Vagina (tissue), 2 donors: ENCODE data around the gene MFN1. TPM values are rescaled to one million over a fixed set of nuclear protein-coding genes. Genes with fewer than 3 reads are reported as not detected.

Experiments
- DNase-seq, 2 donors: peaks; one replicate each; pipeline ENCODE4 v3.0.0-alpha.2; 2017; ENCODE audit errors: extremely low spot score in 2 of 2
- H3K27ac ChIP-seq: fragments of 200-600 bp; sonication (generic); one replicate; pipeline ENCODE4 v1.5.1; 2019
- H3K27me3 ChIP-seq: fragments of 200-600 bp; sonication (generic); one replicate; pipeline ENCODE4 v1.5.1; 2019
- H3K36me3 ChIP-seq, 2 donors: fragments of 200-600 bp; sonication (generic); one replicate each; pipeline ENCODE4 v1.5.1; 2017 to 2019
- H3K4me1 ChIP-seq: fragments of 200-600 bp; sonication (generic); one replicate; pipeline ENCODE4 v1.5.1; 2019
- H3K4me3 ChIP-seq, 2 donors: fragments of 200-600 bp; sonication (generic); 1 replicate in 1 of 2; 2 replicates in 1 of 2; pipeline ENCODE4 v1.5.1; 2016 to 2019
- H3K9me3 ChIP-seq: fragments of 200-600 bp; sonication (generic); one replicate; pipeline ENCODE4 v1.5.1; 2019
- POLR2A ChIP-seq, 2 donors: fragments of 450-650 bp; IDR thresholded peaks; one replicate each; pipeline ENCODE4 v1.6.1; 2017; ENCODE audit warnings: antibody characterized with exemption in 2 of 2, mild to moderate bottlenecking in 2 of 2, moderate library complexity in 2 of 2
- POLR2AphosphoS5 ChIP-seq, 2 donors: sonication (generic); formaldehyde crosslinking; IDR thresholded peaks; one replicate each; pipeline ENCODE4 v1.9.0; 2017; ENCODE audit warnings: antibody characterized with exemption in 2 of 2, mild to moderate bottlenecking in 2 of 2, low read depth in 1 of 2; ENCODE audit not compliant: insufficient read depth in 1 of 2
- intact Hi-C: fragments of 100-400 bp; cut with DNase I; formaldehyde crosslinking; loops from one replicate; pipeline ENCODE4 v1.15.1; 2023
- total RNA-seq: library from RNA; depleted of rRNA; stranded (reverse); fragments of >200 nt; gene quantifications from one replicate; pipeline ENCODE4 v1.2.3, GENCODE V29; 2016
- TF ChIP-seq, protein P1 (sequence below), 3 experiments: fragments of 450-650 bp in 2 of 3; fragments of 200-600 bp in 1 of 3; sonication (generic) in 1 of 3; IDR thresholded peaks; one replicate each; pipeline ENCODE4 v1.5.1; 2017 to 2019; ENCODE audit warnings: antibody characterized with exemption in 3 of 3, mild to moderate bottlenecking in 2 of 3, moderate library complexity in 2 of 3

Gene MFN1
- total RNA-seq, 1 donor from 2014 or later, result 33.1 TPM

DNA sequence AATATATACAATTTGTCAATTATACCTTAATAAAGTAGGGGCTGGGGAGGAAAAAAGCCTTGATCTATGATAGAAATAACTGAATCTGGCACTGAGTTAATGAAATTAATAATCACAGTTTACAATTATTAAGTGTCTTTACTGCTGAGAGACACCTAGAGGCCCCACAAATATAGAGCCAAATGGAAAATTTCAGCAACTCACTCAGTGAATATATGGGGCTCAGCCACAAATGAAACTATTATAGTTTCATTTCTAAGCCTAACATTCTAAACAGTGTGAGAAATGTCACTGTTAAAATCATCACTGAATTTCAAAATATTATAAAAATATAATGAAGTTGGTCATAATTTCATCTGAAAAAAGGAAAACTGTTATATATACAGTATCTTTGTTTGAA, 63.5 kb downstream of the MFN1 start:
- Histone ChIP-seq H3K27ac (no peak overlapping the region), H3K4me3 (no peak overlapping the region), H3K36me3 (peaks cover 0 to 9% of the 10 kb centered on the region in 2 donors), H3K4me1 (no peaks in the 10 kb centered on the region), H3K9me3 (no peaks in the 10 kb centered on the region), H3K27me3 (no peaks in the 10 kb centered on the region)
- intact Hi-C loops, result no loop called here
- DNase-seq, result no peak
- TF ChIP-seq POLR2A (IDR thresholded peaks at IDR 0.05) (no peak), POLR2AphosphoS5 (IDR thresholded peaks at IDR 0.05; ENCODE audit: insufficient read depth in 1 of 2, low read depth in 1 of 2) (no peak)
- TF ChIP-seq, protein P1, sequence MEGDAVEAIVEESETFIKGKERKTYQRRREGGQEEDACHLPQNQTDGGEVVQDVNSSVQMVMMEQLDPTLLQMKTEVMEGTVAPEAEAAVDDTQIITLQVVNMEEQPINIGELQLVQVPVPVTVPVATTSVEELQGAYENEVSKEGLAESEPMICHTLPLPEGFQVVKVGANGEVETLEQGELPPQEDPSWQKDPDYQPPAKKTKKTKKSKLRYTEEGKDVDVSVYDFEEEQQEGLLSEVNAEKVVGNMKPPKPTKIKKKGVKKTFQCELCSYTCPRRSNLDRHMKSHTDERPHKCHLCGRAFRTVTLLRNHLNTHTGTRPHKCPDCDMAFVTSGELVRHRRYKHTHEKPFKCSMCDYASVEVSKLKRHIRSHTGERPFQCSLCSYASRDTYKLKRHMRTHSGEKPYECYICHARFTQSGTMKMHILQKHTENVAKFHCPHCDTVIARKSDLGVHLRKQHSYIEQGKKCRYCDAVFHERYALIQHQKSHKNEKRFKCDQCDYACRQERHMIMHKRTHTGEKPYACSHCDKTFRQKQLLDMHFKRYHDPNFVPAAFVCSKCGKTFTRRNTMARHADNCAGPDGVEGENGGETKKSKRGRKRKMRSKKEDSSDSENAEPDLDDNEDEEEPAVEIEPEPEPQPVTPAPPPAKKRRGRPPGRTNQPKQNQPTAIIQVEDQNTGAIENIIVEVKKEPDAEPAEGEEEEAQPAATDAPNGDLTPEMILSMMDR (IDR thresholded peaks at IDR 0.05), result no peak

DNA sequence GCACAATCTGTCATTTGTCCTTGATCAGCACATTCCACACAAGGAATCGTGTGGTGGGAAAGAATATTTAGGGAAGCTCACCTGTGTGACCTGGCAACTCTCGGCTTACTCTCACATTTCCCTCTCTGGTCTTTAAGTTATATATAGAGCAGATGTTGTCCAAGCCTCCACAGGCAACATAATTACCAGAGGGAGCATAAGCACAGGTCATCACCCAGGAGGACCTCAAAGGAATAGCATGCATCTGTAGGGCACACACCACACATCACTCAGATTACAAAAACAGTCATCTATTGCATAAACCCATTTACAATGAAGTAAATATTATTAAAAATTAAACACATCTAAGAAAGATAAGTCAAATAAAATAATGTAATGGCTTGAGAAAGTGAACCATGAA, 67.3 kb downstream of the MFN1 start:
- no peak overlapping the region for H3K27ac ChIP-seq
- peaks cover 0 to 19% of the 10 kb centered on the region in 2 donors for H3K36me3 ChIP-seq
- DNase-seq, result no peak
- TF ChIP-seq POLR2A (IDR thresholded peaks at IDR 0.05), result no peak
- TF ChIP-seq POLR2AphosphoS5 (IDR thresholded peaks at IDR 0.05; ENCODE audit: insufficient read depth in 1 of 2, low read depth in 1 of 2), result no peak
- TF ChIP-seq, protein P1 (IDR thresholded peaks at IDR 0.05), result no peak
- H3K4me1 ChIP-seq, result no peaks in the 10 kb centered on the region
- no peaks in the 10 kb centered on the region for H3K27me3 ChIP-seq
- H3K4me3 ChIP-seq, result no peak overlapping the region
- intact Hi-C loops, result no loop called here
- H3K9me3 ChIP-seq, result no peaks in the 10 kb centered on the region

DNA sequence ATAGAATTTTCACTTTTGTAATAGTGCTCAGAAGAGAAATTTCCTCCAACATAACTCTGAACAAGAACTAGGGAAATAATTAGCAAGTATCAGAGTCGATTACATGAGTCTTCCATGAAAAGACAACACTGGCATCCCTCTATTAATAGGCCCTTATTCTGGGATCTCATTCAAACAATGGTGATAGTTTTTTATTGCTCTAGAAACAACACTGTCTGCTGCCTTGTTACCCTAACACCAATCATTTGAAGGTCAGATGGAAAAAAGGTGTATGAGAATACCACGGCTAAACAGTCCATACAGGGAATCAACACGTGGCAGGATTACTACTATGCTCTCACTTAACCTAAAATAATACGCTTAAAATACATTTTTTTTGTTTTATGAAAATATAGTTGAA, 67.9 kb downstream of the MFN1 start:
- Histone ChIP-seq H3K4me3 (no peak overlapping the region), H3K27me3 (no peaks in the 10 kb centered on the region), H3K27ac (no peak overlapping the region), H3K4me1 (no peaks in the 10 kb centered on the region), H3K36me3 (peaks cover 0 to 19% of the 10 kb centered on the region in 2 donors), H3K9me3 (no peaks in the 10 kb centered on the region)
- DNase-seq, result no peak
- TF ChIP-seq POLR2A (IDR thresholded peaks at IDR 0.05) (no peak), POLR2AphosphoS5 (IDR thresholded peaks at IDR 0.05; ENCODE audit: insufficient read depth in 1 of 2, low read depth in 1 of 2) (no peak)
- TF ChIP-seq, protein P1 (IDR thresholded peaks at IDR 0.05), result no peak
- intact Hi-C loops, result no loop called here

DNA sequence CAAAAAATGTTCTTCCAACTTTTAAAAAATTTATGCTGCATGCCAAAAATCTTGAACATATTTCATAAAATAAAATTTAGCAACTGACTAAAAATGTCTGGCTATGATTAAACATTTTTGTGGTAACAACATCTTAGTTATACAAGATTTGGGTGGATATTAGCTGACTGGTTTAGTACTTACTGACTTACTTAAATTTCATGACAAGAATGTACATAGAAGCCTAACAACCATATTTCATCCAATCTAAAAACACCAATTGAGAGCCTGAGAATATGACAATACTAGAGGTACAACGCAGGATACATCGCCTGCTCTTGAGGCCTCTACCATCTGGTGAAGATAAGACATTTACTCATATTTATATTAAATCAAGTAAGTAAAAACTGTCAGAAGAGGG, 69.2 kb downstream of the MFN1 start:
- no peak for TF ChIP-seq POLR2AphosphoS5 (IDR thresholded peaks at IDR 0.05; ENCODE audit: insufficient read depth in 1 of 2, low read depth in 1 of 2)
- TF ChIP-seq POLR2A (IDR thresholded peaks at IDR 0.05), result no peak
- TF ChIP-seq, protein P1 (IDR thresholded peaks at IDR 0.05), result no peak
- Histone ChIP-seq H3K4me3 (no peak overlapping the region), H3K9me3 (no peaks in the 10 kb centered on the region), H3K27me3 (no peaks in the 10 kb centered on the region), H3K27ac (no peak overlapping the region), H3K4me1 (no peaks in the 10 kb centered on the region), H3K36me3 (peaks cover 0 to 19% of the 10 kb centered on the region in 2 donors)
- intact Hi-C loops, result no loop called here
- DNase-seq, result no peak

DNA sequence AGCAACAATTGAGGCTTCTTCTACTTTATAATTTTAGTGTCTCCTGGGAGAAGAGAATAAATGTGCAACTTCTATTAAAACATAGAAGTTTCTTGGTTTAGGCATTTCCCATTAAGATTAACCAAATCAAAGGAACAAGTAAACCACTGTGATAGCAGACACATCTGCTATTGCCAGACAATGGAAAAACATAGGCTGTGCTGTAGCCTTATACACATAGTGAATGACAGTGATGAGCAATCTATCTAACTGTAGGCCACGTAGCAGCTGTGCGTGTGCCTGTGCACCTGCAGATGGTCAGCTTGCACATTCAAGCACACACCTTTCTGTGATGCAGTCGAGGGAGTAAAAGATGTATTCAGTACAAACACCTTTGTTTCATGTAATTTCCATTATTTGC, 71.1 kb downstream of the MFN1 start:
- no peak for DNase-seq
- TF ChIP-seq POLR2AphosphoS5 (IDR thresholded peaks at IDR 0.05; ENCODE audit: insufficient read depth in 1 of 2, low read depth in 1 of 2) (no peak), POLR2A (IDR thresholded peaks at IDR 0.05) (no peak)
- TF ChIP-seq, protein P1 (IDR thresholded peaks at IDR 0.05), result no peak
- no peak overlapping the region for H3K4me3 ChIP-seq
- H3K9me3 ChIP-seq, result no peaks in the 10 kb centered on the region
- no peaks in the 10 kb centered on the region for H3K4me1 ChIP-seq
- H3K36me3 ChIP-seq, result peaks cover 0 to 18% of the 10 kb centered on the region in 2 donors
- intact Hi-C loops, result no loop called here
- no peaks in the 10 kb centered on the region for H3K27me3 ChIP-seq
- H3K27ac ChIP-seq, result no peak overlapping the region
